CD4-positive, alpha-beta T cell (primary cell): ENCODE data around the gene FANCM. TPM values are rescaled to one million over a fixed set of nuclear protein-coding genes. Genes with fewer than 3 reads are reported as not detected.
"Not testable (repeated sequence)": the region's sequence is repeated elsewhere in the genome, so short reads cannot be mapped to it uniquely, and the experiment has no call there.

Experiments
- ATAC-seq: fragments of 200-7000 bp; cut with Tn5 transposase; one replicate; pipeline ENCODE4 v1.10.0; 2022; ENCODE audit warnings: mild to moderate bottlenecking; ENCODE audit not compliant: poor library complexity
- CTCF ChIA-PET: fragments of 350-600 bp; sonication (Branson Sonifier 250); formaldehyde crosslinking; loops from one replicate; lab custom pipeline; 2021; ENCODE audit warnings: antibody characterized with exemption, inconsistent platforms; lab: Charles Lee
- POLR2A ChIA-PET: fragments of 350-600 bp; sonication (Branson Sonifier 250); formaldehyde crosslinking; loops from one replicate; lab custom pipeline; 2021; ENCODE audit warnings: antibody characterized with exemption, inconsistent platforms; lab: Charles Lee
- DNase-seq, 14 experiments: peaks; one replicate each; pipeline ENCODE4 v3.0.0-alpha.2; 2013 to 2020; ENCODE audit warnings: mixed read lengths in 2 of 14
- H3K27ac ChIP-seq, 2 donors: one replicate each; pipeline versions ENCODE4 v1.5.1 to v1.7.0; 2013; ENCODE audit warnings: low read length in 2 of 2, low read depth in 1 of 2, mild to moderate bottlenecking in 1 of 2
- H3K27me3 ChIP-seq, 2 experiments: 1 replicate in 1 of 2; 2 replicates in 1 of 2; pipeline versions ENCODE4 v1.6.1 to v1.7.0; 2013; ENCODE audit warnings: low read length in 2 of 2, control low read depth in 1 of 2, mild to moderate bottlenecking in 1 of 2, moderate library complexity in 1 of 2; ENCODE audit not compliant: insufficient read depth in 2 of 2, control insufficient read depth in 1 of 2
- H3K36me3 ChIP-seq: one replicate; pipeline ENCODE4 v1.6.1; 2013; ENCODE audit warnings: low read length, control low read depth; ENCODE audit not compliant: insufficient read depth
- H3K4me1 ChIP-seq: one replicate; pipeline ENCODE4 v1.6.1; 2013; ENCODE audit warnings: low read length, control low read depth; ENCODE audit not compliant: insufficient read depth
- H3K4me3 ChIP-seq: one replicate; pipeline ENCODE4 v1.5.1; 2013; ENCODE audit warnings: mild to moderate bottlenecking, low read length, moderate library complexity
- H3K9me3 ChIP-seq, 2 experiments: 1 replicate in 1 of 2; 2 replicates in 1 of 2; pipeline versions ENCODE4 v1.6.1 to v1.7.0; 2013; ENCODE audit warnings: low read length in 2 of 2, mild to moderate bottlenecking in 2 of 2, control low read depth in 1 of 2, moderate library complexity in 1 of 2; ENCODE audit not compliant: control insufficient read depth in 1 of 2, insufficient read depth in 1 of 2
- H3K27ac Mint-ChIP-seq: one replicate; pipeline ENCODE4 v1.8.0; 2020; ENCODE audit warnings: mixed read lengths
- H3K27me3 Mint-ChIP-seq: one replicate; pipeline ENCODE4 v1.8.0; 2021; ENCODE audit warnings: mixed read lengths
- H3K36me3 Mint-ChIP-seq: one replicate; pipeline ENCODE4 v1.8.0; 2021; ENCODE audit warnings: low read depth, mixed read lengths
- H3K4me1 Mint-ChIP-seq: one replicate; pipeline ENCODE4 v1.8.0; 2021; ENCODE audit warnings: low read depth, mixed read lengths
- H3K4me3 Mint-ChIP-seq: one replicate; pipeline ENCODE4 v1.8.0; 2020; ENCODE audit warnings: mild to moderate bottlenecking, mixed read lengths
- H3K9me3 Mint-ChIP-seq: one replicate; pipeline ENCODE4 v1.8.0; 2020; ENCODE audit warnings: mixed read lengths
- intact Hi-C, 2 experiments: fragments of 100-400 bp; cut with DNase I in 1 of 2; cut with micrococcal nuclease in 1 of 2; formaldehyde crosslinking; loops; one replicate each; pipeline versions ENCODE4 v1.15.1 to v1.9.0; 2023 to 2025; cut with DNase I, micrococcal nuclease
- total RNA-seq, 174 experiments: library from RNA in 2 of 174; stranded (reverse) in 2 of 174; gene quantifications; one replicate each; pipeline ENCODE4 v1.2.3 and lab custom pipeline; 2021 to 2026
- TF ChIP-seq, protein P1 (sequence below): fragments of 200-600 bp; IDR thresholded peaks from one replicate; pipeline ENCODE4 v1.8.0; 2022; ENCODE audit warnings: antibody characterized with exemption, mild to moderate bottlenecking

The FANCM gene
- total RNA-seq, 2 experiments from 2014 or later = 6.1 to 8.8 TPM

DNA sequence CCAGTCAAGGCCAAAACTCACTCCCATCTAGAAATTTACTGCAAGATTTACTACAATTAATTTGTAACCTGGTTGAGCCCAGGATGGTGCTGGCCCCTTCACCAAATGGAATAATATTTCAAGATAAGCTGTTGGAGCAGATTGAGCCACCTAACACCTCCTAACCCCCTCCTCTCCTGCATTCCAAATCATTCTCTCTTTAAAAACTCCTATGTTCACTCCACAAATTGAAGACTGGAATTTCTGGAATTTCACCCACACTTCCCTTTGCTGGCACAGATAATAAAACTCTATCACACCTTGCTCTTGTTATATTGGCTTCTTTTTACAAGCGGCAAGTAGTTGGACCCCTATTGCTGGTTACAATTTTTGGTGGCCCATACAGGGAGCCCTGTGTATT, 75.6 kb downstream of the FANCM start:
- no peaks in the 10 kb centered on the region for H3K4me1 ChIP-seq
- H3K36me3 ChIP-seq = peaks cover 43% of the 10 kb centered on the region
- H3K27me3 ChIP-seq = no peaks in the 10 kb centered on the region
- Mint-ChIP-seq H3K27ac (no peak overlapping the region), H3K27me3 (no peaks in the 10 kb centered on the region), H3K9me3 (no peaks in the 10 kb centered on the region), H3K4me3 (no peak overlapping the region), H3K36me3 (peaks cover 64% of the 10 kb centered on the region), H3K4me1 (no peaks in the 10 kb centered on the region)
- POLR2A ChIA-PET = no interaction called here
- CTCF ChIA-PET = no interaction called here
- TF ChIP-seq, protein P1, sequence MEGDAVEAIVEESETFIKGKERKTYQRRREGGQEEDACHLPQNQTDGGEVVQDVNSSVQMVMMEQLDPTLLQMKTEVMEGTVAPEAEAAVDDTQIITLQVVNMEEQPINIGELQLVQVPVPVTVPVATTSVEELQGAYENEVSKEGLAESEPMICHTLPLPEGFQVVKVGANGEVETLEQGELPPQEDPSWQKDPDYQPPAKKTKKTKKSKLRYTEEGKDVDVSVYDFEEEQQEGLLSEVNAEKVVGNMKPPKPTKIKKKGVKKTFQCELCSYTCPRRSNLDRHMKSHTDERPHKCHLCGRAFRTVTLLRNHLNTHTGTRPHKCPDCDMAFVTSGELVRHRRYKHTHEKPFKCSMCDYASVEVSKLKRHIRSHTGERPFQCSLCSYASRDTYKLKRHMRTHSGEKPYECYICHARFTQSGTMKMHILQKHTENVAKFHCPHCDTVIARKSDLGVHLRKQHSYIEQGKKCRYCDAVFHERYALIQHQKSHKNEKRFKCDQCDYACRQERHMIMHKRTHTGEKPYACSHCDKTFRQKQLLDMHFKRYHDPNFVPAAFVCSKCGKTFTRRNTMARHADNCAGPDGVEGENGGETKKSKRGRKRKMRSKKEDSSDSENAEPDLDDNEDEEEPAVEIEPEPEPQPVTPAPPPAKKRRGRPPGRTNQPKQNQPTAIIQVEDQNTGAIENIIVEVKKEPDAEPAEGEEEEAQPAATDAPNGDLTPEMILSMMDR = no peak
- ATAC-seq = no peak
- H3K4me3 ChIP-seq = no peak overlapping the region
- DNase-seq = no peak
- H3K27ac ChIP-seq = no peak overlapping the region
- no peaks in the 10 kb centered on the region for H3K9me3 ChIP-seq
- intact Hi-C loops = no loop called here

DNA sequence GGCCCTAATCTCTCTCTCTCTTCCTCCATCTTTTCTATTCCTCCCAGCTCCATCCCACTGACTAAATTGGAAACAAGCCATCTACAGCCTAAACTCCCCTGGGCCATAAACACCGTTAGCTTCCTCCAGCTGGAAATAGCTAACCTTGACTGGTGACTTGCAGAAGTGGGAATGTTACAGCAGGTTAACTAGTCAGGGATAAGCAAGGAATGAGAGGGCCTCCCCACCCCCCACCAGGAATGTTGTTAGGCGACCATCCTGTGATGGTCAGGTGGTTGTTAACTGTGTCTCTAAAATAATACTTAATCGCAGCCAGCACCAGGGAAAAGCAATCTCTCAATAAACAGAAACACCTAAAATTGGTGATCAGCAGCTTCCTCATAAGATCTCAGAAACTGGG, 76.5 kb downstream of the FANCM start:
- H3K4me1 ChIP-seq = no peaks in the 10 kb centered on the region
- ATAC-seq = no peak
- no peaks in the 10 kb centered on the region for H3K27me3 ChIP-seq
- intact Hi-C loops = no loop called here
- Mint-ChIP-seq H3K4me3 (no peak overlapping the region), H3K4me1 (no peaks in the 10 kb centered on the region), H3K36me3 (peaks cover 65% of the 10 kb centered on the region), H3K27ac (no peak overlapping the region), H3K27me3 (no peaks in the 10 kb centered on the region), H3K9me3 (no peaks in the 10 kb centered on the region)
- TF ChIP-seq, protein P1 = no peak
- H3K27ac ChIP-seq = no peak overlapping the region
- no peaks in the 10 kb centered on the region for H3K9me3 ChIP-seq
- H3K36me3 ChIP-seq = peaks cover 42% of the 10 kb centered on the region
- no peak for DNase-seq
- POLR2A ChIA-PET = no interaction called here
- CTCF ChIA-PET = no interaction called here
- no peak overlapping the region for H3K4me3 ChIP-seq

DNA sequence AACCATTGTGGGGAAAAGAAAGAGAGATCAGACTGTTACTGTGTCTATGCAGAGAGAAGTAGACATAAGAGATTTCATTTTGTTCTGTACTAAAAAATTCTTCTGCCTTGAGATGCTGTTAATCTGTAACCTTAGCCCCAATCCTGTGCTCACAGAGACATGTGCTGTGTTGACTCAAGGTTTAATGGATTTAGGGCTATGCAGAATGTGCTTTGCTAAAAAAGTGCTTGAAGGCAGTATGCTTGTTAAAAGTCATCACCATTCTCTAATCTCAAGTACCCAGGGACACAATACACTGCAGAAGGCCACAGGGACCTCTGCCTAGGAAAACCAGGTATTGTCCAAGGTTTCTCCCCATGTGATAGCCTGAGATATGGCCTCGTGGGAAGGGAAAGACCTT, 78.0 kb downstream of the FANCM start:
- DNase-seq, H3K9me3 Mint-ChIP-seq, POLR2A ChIA-PET, H3K4me3 ChIP-seq, H3K27me3 Mint-ChIP-seq, CTCF ChIA-PET, H3K4me1 Mint-ChIP-seq, H3K9me3 ChIP-seq, H3K27ac Mint-ChIP-seq, H3K27ac ChIP-seq, H3K4me1 ChIP-seq, H3K27me3 ChIP-seq, ATAC-seq, H3K4me3 Mint-ChIP-seq, intact Hi-C loops: not testable (repeated sequence)
- H3K36me3 ChIP-seq = peaks cover 50% of the 10 kb centered on the region
- H3K36me3 Mint-ChIP-seq = peaks cover 75% of the 10 kb centered on the region

DNA sequence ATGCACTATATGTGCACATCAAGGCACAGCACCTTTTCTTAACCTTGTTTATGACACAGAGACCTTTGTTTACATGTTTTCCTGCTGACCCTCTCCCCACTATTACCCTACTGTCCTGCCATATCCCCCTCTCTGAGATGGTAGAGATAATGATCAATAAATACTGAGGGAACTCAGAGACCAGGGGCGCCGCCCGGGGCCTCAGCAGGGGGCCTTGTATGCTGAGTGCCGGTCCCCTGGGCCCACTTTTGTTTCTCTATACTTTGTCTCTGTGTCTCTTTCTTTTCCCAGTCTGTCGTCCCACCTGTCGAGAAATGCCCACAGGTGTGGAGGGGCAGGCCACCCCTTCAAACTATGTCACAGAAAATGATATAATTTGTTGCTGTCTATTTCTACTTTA, 78.6 kb downstream of the FANCM start:
- intact Hi-C loops, H3K27me3 ChIP-seq, H3K9me3 Mint-ChIP-seq, CTCF ChIA-PET, H3K27ac Mint-ChIP-seq, ATAC-seq, DNase-seq, POLR2A ChIA-PET, H3K4me1 Mint-ChIP-seq, H3K27ac ChIP-seq, H3K4me3 Mint-ChIP-seq, H3K4me1 ChIP-seq, H3K4me3 ChIP-seq, H3K9me3 ChIP-seq, H3K27me3 Mint-ChIP-seq: not testable (repeated sequence)
- peaks cover 54% of the 10 kb centered on the region for H3K36me3 ChIP-seq
- peaks cover 74% of the 10 kb centered on the region for H3K36me3 Mint-ChIP-seq
